Panc1 (cell line): ENCODE results near the gene FBXL19. TPM values are rescaled to one million over a fixed set of nuclear protein-coding genes. Genes with fewer than 3 reads are reported as not detected.
A peak's percentile ranks its signal among the peaks of the same experiment; 100 is the strongest.

Experiments used
- ATAC-seq: fragments of 200-7000 bp; cut with Tn5 transposase; 2 replicates; pipeline ENCODE4 v1.9.1; 2020; ENCODE audit warnings: mild to moderate bottlenecking, moderate library complexity
- BruUV-seq: library from RNA; stranded (reverse); fragments of 400-500 nt; replicated peaks from 2 replicates; lab custom pipeline; 2021; lab: Mats Ljungman, UMichigan
- CTCF ChIA-PET: fragments of 300-600 bp; sonication (Branson Sonifier 250); formaldehyde crosslinking; loops from one replicate; lab custom pipeline; 2022; ENCODE audit warnings: antibody characterized with exemption; lab: Charles Lee
- POLR2A ChIA-PET: fragments of 300-600 bp; sonication (Branson Sonifier 250); formaldehyde crosslinking; loops from one replicate; lab custom pipeline; 2022; ENCODE audit warnings: antibody characterized with exemption; lab: Charles Lee
- DNase-seq: peaks from one replicate; pipeline ENCODE4 v3.0.0-alpha.2; 2010; ENCODE audit warnings: low read depth, low spot score
- H3K27ac ChIP-seq: 2 replicates; pipeline ENCODE4 v1.5.1; 2011; ENCODE audit warnings: mild to moderate bottlenecking, low read length, inconsistent platforms
- H3K27me3 ChIP-seq: fragments of 200-500 bp; sonication (Bioruptor generic); 2 replicates; pipeline ENCODE4 v1.6.0; 2014; ENCODE audit warnings: low read length, inconsistent platforms; ENCODE audit not compliant: control insufficient read depth, insufficient read depth
- H3K36me3 ChIP-seq: fragments of 200-500 bp; sonication (Bioruptor generic); 2 replicates; pipeline ENCODE4 v1.5.1; 2014; ENCODE audit warnings: inconsistent platforms, mild to moderate bottlenecking, low read length, moderate library complexity; ENCODE audit not compliant: control insufficient read depth, insufficient read depth
- H3K4me1 ChIP-seq: 2 replicates; pipeline ENCODE4 v1.5.1; 2011; ENCODE audit warnings: inconsistent platforms, mild to moderate bottlenecking, low read length, moderate library complexity; ENCODE audit not compliant: control insufficient read depth, insufficient read depth
- H3K4me3 ChIP-seq, 2 experiments: 2 replicates each; pipeline ENCODE4 v1.5.1; 2011 to 2012; ENCODE audit warnings: low read depth in 2 of 2, low read length in 2 of 2, mild to moderate bottlenecking in 2 of 2, inconsistent platforms in 1 of 2, moderate library complexity in 1 of 2
- H3K9me3 ChIP-seq: fragments of 200-500 bp; sonication (Bioruptor generic); 2 replicates; pipeline ENCODE4 v1.5.1; 2014; ENCODE audit warnings: low read depth, mild to moderate bottlenecking, inconsistent platforms, low read length, moderate library complexity; ENCODE audit not compliant: control insufficient read depth, insufficient read depth
- CTCF ChIP-seq: fragments of 450-650 bp; IDR thresholded peaks from 2 replicates; pipeline ENCODE4 v1.5.1; 2017; ENCODE audit warnings: mild to moderate bottlenecking
- POLR2AphosphoS5 ChIP-seq: IDR thresholded peaks from 2 replicates; pipeline ENCODE4 v1.6.1; 2012; ENCODE audit warnings: mild to moderate bottlenecking, low read depth, low read length, moderate library complexity
- REST ChIP-seq, 2 experiments: IDR thresholded peaks; 2 replicates each; pipeline ENCODE4 v1.6.1; 2011 to 2012; ENCODE audit warnings: low read depth in 2 of 2, control low read depth in 1 of 2, low read length in 1 of 2, mild to moderate bottlenecking in 1 of 2, moderate library complexity in 1 of 2; ENCODE audit not compliant: insufficient read depth in 1 of 2
- SIN3A ChIP-seq: IDR thresholded peaks from 2 replicates; pipeline ENCODE4 v1.6.1; 2012; ENCODE audit warnings: low read depth, mild to moderate bottlenecking, low read length, moderate library complexity, borderline replicate concordance; ENCODE audit not compliant: insufficient read depth
- TCF7L2 ChIP-seq: IDR thresholded peaks from 2 replicates; pipeline ENCODE4 v1.6.1; 2011; ENCODE audit warnings: mild to moderate bottlenecking, low read depth, low read length, inconsistent platforms
- in situ Hi-C: cut with HindIII; loops from 2 replicates; pipeline ENCODE4 v1.10.0; 2016; ENCODE audit warnings: low sequenced_read_pairs, low pct_unique_long_range_greater_than_20kb
- intact Hi-C: fragments of 100-400 bp; cut with micrococcal nuclease; formaldehyde crosslinking; loops from one replicate; pipeline ENCODE4 v1.10.0; 2022; ENCODE audit not compliant: unreplicated experiment
- total RNA-seq: library from RNA; stranded (reverse); gene quantifications from one replicate; pipeline ENCODE4 v1.2.1, GENCODE V29; 2021; ENCODE audit not compliant: unreplicated experiment

Gene FBXL19
- total RNA-seq, 1 experiment from 2014 or later, result 52.3 TPM

GRCh38 chr16:30922420-30922959 is 882 bp upstream of the FBXL19 start:
- Histone ChIP-seq H3K4me3 (peak overlapping the region; percentile 87 to 91), H3K4me1 (peaks cover 9% of the 10 kb centered on the region), H3K36me3 (no peaks in the 10 kb centered on the region), H3K27me3 (no peaks in the 10 kb centered on the region), H3K9me3 (no peaks in the 10 kb centered on the region), H3K27ac (peak overlapping the region; percentile 99)
- POLR2A ChIA-PET, result no interaction called here
- ATAC-seq (peak; percentile 92), DNase-seq (peak; percentile 99)
- CTCF ChIA-PET, result no interaction called here
- in situ Hi-C loops (no loop called here), intact Hi-C loops (no loop called here)
- BruUV-seq, result TSS peak; percentile 91
- TF ChIP-seq POLR2AphosphoS5 (peak; percentile 47; the same call in 1 of the 2 replicates), TCF7L2 (0 out of 2 replicates have a peak, but pooled peaks have one; percentile 14), SIN3A (no peak), REST (IDR thresholded peaks at IDR 0.05; ENCODE audit: insufficient read depth in 1 of 2, low read depth in 2 of 2, low read length in 1 of 2) (no peak)

- no TSS peak for BruUV-seq
- CTCF ChIA-PET, result no interaction called here
Measured at GRCh38 chr16:30922960-30923535, 324 bp upstream of the FBXL19 start.

More at GRCh38 chr16:30922960-30923535, 324 bp upstream of the FBXL19 start:
- peak overlapping the region; percentile 99 for H3K27ac ChIP-seq
- H3K27me3 ChIP-seq, result no peaks in the 10 kb centered on the region
- ATAC-seq (peak; percentile 86), DNase-seq (peak; percentile 99)
- POLR2A ChIA-PET, result no interaction called here
- intact Hi-C loops (no loop called here), in situ Hi-C loops (no loop called here)
- H3K4me3 ChIP-seq, result peak overlapping the region; percentile 87 to 91
- no peak for TF ChIP-seq REST (IDR thresholded peaks at IDR 0.05; ENCODE audit: insufficient read depth in 1 of 2, low read depth in 2 of 2, low read length in 1 of 2)
- TF ChIP-seq SIN3A, result no peak
- no peak for TF ChIP-seq POLR2AphosphoS5
- TF ChIP-seq TCF7L2, result 0 out of 2 replicates have a peak, but pooled peaks have one; percentile 5
- no peak for TF ChIP-seq CTCF
- peaks cover 9% of the 10 kb centered on the region for H3K4me1 ChIP-seq
- no peaks in the 10 kb centered on the region for H3K9me3 ChIP-seq
- no peaks in the 10 kb centered on the region for H3K36me3 ChIP-seq
